Lower leg skin (tissue), 4 donors: ENCODE measurements around the gene KIF25. TPM values are rescaled to one million over a fixed set of nuclear protein-coding genes. Genes with fewer than 3 reads are reported as not detected.

Experiments
- DNase-seq, 2 donors: peaks; one replicate each; pipeline ENCODE4 v3.0.0-alpha.2; 2019; ENCODE audit warnings: low spot score in 2 of 2
- H3K4me3 ChIP-seq: fragments of 200-600 bp; sonication (generic); 2 replicates; pipeline ENCODE4 v1.5.1; 2017; ENCODE audit warnings: mild to moderate bottlenecking, low read depth; ENCODE audit not compliant: poor library complexity, severe bottlenecking
- POLR2A ChIP-seq, 2 donors: fragments of 450-650 bp; IDR thresholded peaks; one replicate each; pipeline ENCODE4 v1.6.1; 2016 to 2017; ENCODE audit warnings: antibody characterized with exemption in 2 of 2, mild to moderate bottlenecking in 1 of 2, moderate library complexity in 1 of 2
- WGBS, 2 donors: methylation state at CpG; one replicate each; pipeline ENCODE4 v1.1.5; 2018; 5-methylcytosine and 5-hydroxymethylcytosine counted together
- intact Hi-C: fragments of 100-400 bp; cut with DNase I; formaldehyde crosslinking; loops from one replicate; pipeline ENCODE4 v1.15.0; 2023; ENCODE audit warnings: low total_unique reads
- total RNA-seq, 4 donors: library from RNA; depleted of rRNA; stranded (reverse); fragments of >200 nt; gene quantifications; one replicate each; pipeline ENCODE4 v1.1.0, GENCODE V29; 2016
- TF ChIP-seq, protein P1 (sequence below), 3 donors: fragments of 450-650 bp; IDR thresholded peaks; one replicate each; pipeline ENCODE4 v1.5.1; 2016; ENCODE audit warnings: antibody characterized with exemption in 3 of 3, mild to moderate bottlenecking in 3 of 3, moderate library complexity in 2 of 3

Gene KIF25
- total RNA-seq, 4 donors from 2014 or later = 0.29 to 0.86 TPM; not detected in 2

DNA sequence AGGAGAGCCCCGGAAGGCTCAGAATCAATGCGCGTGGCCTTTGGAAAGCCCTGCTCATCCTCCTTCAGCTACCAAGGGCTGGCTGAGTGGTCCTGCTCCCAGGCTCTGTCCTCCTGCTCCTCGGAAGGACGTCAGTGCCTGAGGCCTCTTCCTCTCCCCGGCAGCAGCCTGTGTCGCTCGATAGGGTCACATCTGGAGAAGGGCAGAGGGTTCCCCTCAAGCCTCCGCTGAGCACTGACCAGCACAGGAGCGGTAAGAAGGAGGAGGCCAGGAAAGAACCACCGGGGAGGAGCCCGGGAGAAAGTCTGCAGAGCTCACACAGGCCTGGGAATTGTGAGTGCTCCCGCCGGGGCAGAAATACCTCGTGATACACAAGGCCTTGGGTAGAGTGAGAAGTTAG, 21.2 kb downstream of the KIF25 start:
- no peak overlapping the region for H3K4me3 ChIP-seq
- 85 to 89% methylated on average over 14 to 15 of the region's 15 CpGs for WGBS, 2 donors
- intact Hi-C loops = no loop called here
- peak; percentile 3 to 40 for DNase-seq
- TF ChIP-seq, protein P1, sequence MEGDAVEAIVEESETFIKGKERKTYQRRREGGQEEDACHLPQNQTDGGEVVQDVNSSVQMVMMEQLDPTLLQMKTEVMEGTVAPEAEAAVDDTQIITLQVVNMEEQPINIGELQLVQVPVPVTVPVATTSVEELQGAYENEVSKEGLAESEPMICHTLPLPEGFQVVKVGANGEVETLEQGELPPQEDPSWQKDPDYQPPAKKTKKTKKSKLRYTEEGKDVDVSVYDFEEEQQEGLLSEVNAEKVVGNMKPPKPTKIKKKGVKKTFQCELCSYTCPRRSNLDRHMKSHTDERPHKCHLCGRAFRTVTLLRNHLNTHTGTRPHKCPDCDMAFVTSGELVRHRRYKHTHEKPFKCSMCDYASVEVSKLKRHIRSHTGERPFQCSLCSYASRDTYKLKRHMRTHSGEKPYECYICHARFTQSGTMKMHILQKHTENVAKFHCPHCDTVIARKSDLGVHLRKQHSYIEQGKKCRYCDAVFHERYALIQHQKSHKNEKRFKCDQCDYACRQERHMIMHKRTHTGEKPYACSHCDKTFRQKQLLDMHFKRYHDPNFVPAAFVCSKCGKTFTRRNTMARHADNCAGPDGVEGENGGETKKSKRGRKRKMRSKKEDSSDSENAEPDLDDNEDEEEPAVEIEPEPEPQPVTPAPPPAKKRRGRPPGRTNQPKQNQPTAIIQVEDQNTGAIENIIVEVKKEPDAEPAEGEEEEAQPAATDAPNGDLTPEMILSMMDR (IDR thresholded peaks at IDR 0.05) = no peak
- TF ChIP-seq POLR2A (IDR thresholded peaks at IDR 0.05) = no peak

DNA sequence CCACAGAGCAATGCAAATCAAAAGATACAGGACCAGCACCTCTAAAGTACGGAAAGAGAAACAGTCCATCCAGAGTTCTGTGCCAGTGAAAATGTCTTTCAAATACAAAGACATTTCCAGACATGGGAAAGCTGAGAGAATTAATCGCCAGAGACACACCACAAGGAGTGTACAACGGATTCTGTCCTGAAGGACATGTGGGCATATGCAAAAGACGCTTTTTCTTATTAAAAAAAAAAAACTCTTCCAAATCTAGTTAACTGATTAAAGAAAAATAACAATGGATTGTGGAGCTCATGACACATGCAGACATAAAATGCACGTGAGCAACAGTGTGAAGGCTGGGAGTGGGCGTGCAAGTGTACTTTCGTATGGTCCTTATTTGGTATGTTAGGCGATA, 22.8 kb downstream of the KIF25 start:
- no peak overlapping the region for H3K4me3 ChIP-seq
- intact Hi-C loops = loop anchor here (10.0 kb wide), 1 partner anchor 1385 kb away; no protein-coding TSS in a partner anchor
- TF ChIP-seq POLR2A (IDR thresholded peaks at IDR 0.05) = no peak
- TF ChIP-seq, protein P1 (IDR thresholded peaks at IDR 0.05) = no peak
- 87 to 88% methylated on average over 8 of the region's 8 CpGs for WGBS, 2 donors
- DNase-seq = no peak

DNA sequence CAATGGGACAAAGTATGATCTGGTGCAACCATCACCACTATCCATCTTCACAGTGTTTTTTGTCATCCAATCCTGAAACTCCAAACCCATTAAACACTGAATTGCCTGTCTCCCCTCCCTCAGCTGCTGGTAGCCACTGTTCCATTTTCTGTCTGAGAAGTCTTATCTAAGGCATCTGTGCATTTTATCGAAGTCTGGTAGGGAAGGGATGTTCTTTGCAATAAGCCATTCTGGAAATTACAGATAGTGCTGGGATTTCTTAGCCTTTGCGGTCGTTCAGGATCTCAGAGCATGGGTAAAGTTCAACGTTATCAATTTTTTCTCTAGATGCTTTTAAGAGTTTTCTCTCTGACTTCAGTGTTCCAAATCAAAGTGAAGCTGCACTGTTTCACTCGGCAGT, 24.1 kb downstream of the KIF25 start:
- 85 to 86% methylated on average over 5 of the region's 5 CpGs for WGBS, 2 donors
- intact Hi-C loops = loop anchor here (10.0 kb wide), 1 partner anchor 1387 kb away; no protein-coding TSS in a partner anchor
- TF ChIP-seq POLR2A (IDR thresholded peaks at IDR 0.05) = no peak
- TF ChIP-seq, protein P1 (IDR thresholded peaks at IDR 0.05) = no peak
- H3K4me3 ChIP-seq = no peak overlapping the region
- no peak for DNase-seq

DNA sequence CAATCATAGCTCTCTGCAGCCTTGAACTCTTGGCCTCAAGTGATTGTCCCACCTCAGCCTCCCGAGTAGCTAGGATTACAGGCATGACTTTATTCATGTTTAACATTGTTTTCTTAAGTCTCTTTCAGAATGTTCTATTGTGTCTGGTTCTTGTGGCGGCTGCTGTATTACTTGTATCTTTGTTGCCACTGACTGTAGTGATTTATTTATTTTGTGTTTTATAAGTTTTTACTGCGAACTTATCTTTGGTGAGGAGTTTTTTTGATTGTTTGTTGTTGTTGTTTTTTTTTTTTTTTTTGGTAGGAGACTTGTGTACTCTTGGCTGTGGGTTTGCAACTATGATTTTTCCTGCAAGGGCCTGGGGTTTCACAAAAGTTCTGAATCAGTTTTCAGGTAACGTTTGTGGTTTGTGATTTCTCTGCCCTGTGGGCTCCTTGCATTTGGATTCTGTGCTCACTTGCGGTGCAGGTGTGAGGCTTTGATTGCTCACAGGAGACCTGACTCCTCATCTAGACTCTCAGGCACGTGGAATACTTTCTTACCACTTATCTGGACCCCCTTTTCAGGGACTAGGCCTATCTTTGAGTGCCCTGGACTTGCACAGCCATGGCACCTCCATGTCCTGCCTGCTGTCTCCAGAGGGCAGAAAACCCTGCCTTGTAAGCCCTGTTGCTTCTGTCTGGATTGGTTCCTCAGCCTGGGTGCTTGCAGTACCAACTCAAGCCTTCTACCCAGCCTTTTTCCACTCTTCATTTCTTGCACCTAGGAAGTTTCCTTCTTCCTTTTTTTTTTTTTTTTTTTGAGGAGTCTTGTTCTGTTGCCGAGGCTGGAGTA, 25.2 kb downstream of the KIF25 start:
- TF ChIP-seq POLR2A (IDR thresholded peaks at IDR 0.05) = no peak
- TF ChIP-seq, protein P1 (IDR thresholded peaks at IDR 0.05) = no peak
- DNase-seq = no peak
- intact Hi-C loops = loop anchor here (10.0 kb wide), 1 partner anchor 1388 kb away; no protein-coding TSS in a partner anchor
- 80 to 84% methylated on average over 7 of the region's 7 CpGs for WGBS, 2 donors
- H3K4me3 ChIP-seq = no peak overlapping the region

DNA sequence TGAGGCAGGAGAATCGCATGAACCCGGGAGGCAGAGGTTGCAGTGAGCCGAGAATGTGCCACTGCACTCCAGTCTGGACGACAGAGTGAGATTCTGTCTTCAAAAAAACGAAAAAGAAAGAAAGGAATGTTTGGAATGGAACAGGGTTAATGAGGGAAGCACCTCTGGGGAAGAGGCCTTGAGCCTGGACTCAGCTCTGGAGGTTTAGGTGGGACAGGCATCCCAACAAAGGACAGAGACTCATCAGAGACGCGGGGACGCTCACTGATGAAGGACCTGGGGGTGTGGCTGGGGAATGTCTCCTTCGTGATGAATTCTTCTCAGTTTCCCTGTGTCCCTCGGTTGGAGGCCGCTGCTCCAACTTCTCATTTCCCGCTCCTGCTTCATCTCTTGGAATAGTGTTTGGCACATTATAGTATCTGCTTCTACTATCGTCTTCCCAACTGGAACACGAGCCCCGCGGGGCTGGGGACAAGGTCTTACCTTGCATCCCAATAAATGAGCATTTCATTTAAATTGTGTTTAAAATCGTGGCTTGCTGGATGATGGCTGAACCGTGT, 27.6 kb downstream of the KIF25 start:
- DNase-seq = peak in 1 of 2 donors; percentile 70
- no peak overlapping the region for H3K4me3 ChIP-seq
- intact Hi-C loops = loop anchor here (10.0 kb wide), 1 partner anchor 1390 kb away; no protein-coding TSS in a partner anchor
- TF ChIP-seq, protein P1 (IDR thresholded peaks at IDR 0.05) = no peak
- TF ChIP-seq POLR2A (IDR thresholded peaks at IDR 0.05) = no peak
- WGBS, 2 donors = 88 to 89% methylated on average over 18 of the region's 18 CpGs
